ENCODE measurements around the gene NAALADL2. TPM values are rescaled to one million over a fixed set of nuclear protein-coding genes. Genes with fewer than 3 reads are reported as not detected.

NAALADL2 gene
- polyA plus RNA-seq, 1 experiment: 6.3 TPM

- ChIA-PET CTCF (no interaction called here), POLR2A (no interaction called here)
- H3K27me3 ChIP-seq (ENCODE audit: control insufficient read depth, insufficient read depth, low read length): no peaks in the 10 kb centered on the region
- no peak for TF ChIP-seq CTCF (IDR thresholded peaks at IDR 0.05; ENCODE audit: low read depth, low read length)
- no peaks in the 10 kb centered on the region for H3K9me3 ChIP-seq (ENCODE audit: control insufficient read depth, insufficient read depth, low read length)
- no peak for DNase-seq (ENCODE audit: low read depth, low spot score)
- no peak overlapping the region for H3K4me3 ChIP-seq (ENCODE audit: low read depth, low read length)
- H3K27ac ChIP-seq (ENCODE audit: low read depth, low read length): no peak overlapping the region
Observed at GRCh38 chr3:175751089-175751488, 892.0 kb downstream of the NAALADL2 start.

- no peak overlapping the region for H3K27ac ChIP-seq (ENCODE audit: low read depth, low read length)
- DNase-seq (ENCODE audit: low read depth, low spot score): no peak
- ChIA-PET POLR2A (no interaction called here), CTCF (no interaction called here)
- no peak overlapping the region for H3K4me3 ChIP-seq (ENCODE audit: low read depth, low read length)
- no peak for TF ChIP-seq CTCF (IDR thresholded peaks at IDR 0.05; ENCODE audit: low read depth, low read length)
- H3K27me3 ChIP-seq (ENCODE audit: control insufficient read depth, insufficient read depth, low read length): no peaks in the 10 kb centered on the region
- H3K9me3 ChIP-seq (ENCODE audit: control insufficient read depth, insufficient read depth, low read length): peaks cover 2% of the 10 kb centered on the region; the same call in 1 of the 2 replicates
Observed at GRCh38 chr3:175763948-175764347, 904.8 kb downstream of the NAALADL2 start.

- no peak overlapping the region for H3K27ac ChIP-seq (ENCODE audit: low read depth, low read length)
- no peak for TF ChIP-seq CTCF (IDR thresholded peaks at IDR 0.05; ENCODE audit: low read depth, low read length)
- POLR2A ChIA-PET: no interaction called here
- H3K27me3 ChIP-seq (ENCODE audit: control insufficient read depth, insufficient read depth, low read length): no peaks in the 10 kb centered on the region
- CTCF ChIA-PET: no interaction called here
- H3K4me3 ChIP-seq (ENCODE audit: low read depth, low read length): no peak overlapping the region
- peaks cover 2% of the 10 kb centered on the region; the same call in 1 of the 2 replicates for H3K9me3 ChIP-seq (ENCODE audit: control insufficient read depth, insufficient read depth, low read length)
- no peak for DNase-seq (ENCODE audit: low read depth, low spot score)
Observed at GRCh38 chr3:175764722-175765121, 905.6 kb downstream of the NAALADL2 start.

- H3K4me3 ChIP-seq (ENCODE audit: low read depth, low read length): no peak overlapping the region
- no peak overlapping the region for H3K27ac ChIP-seq (ENCODE audit: low read depth, low read length)
- no peaks in the 10 kb centered on the region for H3K27me3 ChIP-seq (ENCODE audit: control insufficient read depth, insufficient read depth, low read length)
- ChIA-PET CTCF (no interaction called here), POLR2A (no interaction called here)
- no peak for TF ChIP-seq CTCF (IDR thresholded peaks at IDR 0.05; ENCODE audit: low read depth, low read length)
- no peaks in the 10 kb centered on the region for H3K9me3 ChIP-seq (ENCODE audit: control insufficient read depth, insufficient read depth, low read length)
- no peak for DNase-seq (ENCODE audit: low read depth, low spot score)
Observed at GRCh38 chr3:175770426-175770825, 911.3 kb downstream of the NAALADL2 start.

GRCh38 chr3:175777495-175777894, 918.4 kb downstream of the NAALADL2 start:
- ChIA-PET POLR2A (no interaction called here), CTCF (no interaction called here)

More at GRCh38 chr3:175777495-175777894, 918.4 kb downstream of the NAALADL2 start:
- no peak overlapping the region for H3K27ac ChIP-seq (ENCODE audit: low read depth, low read length)
- H3K9me3 ChIP-seq (ENCODE audit: control insufficient read depth, insufficient read depth, low read length): no peaks in the 10 kb centered on the region
- DNase-seq (ENCODE audit: low read depth, low spot score): no peak
- no peak for TF ChIP-seq CTCF (IDR thresholded peaks at IDR 0.05; ENCODE audit: low read depth, low read length)
- no peaks in the 10 kb centered on the region for H3K27me3 ChIP-seq (ENCODE audit: control insufficient read depth, insufficient read depth, low read length)
- H3K4me3 ChIP-seq (ENCODE audit: low read depth, low read length): no peak overlapping the region
